Gastrocnemius medialis (tissue), 4 donors: ENCODE measurements around the gene ZC3H7A. TPM values are rescaled to one million over a fixed set of nuclear protein-coding genes. Genes with fewer than 3 reads are reported as not detected.

Source experiments
- ATAC-seq, 2 donors: fragments of 150-250 bp; one replicate each; pipeline ENCODE4 v1.9.1; 2016
- DNase-seq, 2 donors: peaks; one replicate each; pipeline ENCODE4 v3.0.0-alpha.2; 2019
- H3K27ac ChIP-seq, 4 donors: fragments of 200-600 bp; sonication (generic); 1 replicate in 1 of 4; 2 replicates in 3 of 4; pipeline ENCODE4 v1.5.1; 2016 to 2018; ENCODE audit warnings: mild to moderate bottlenecking in 2 of 4, moderate library complexity in 1 of 4
- H3K27me3 ChIP-seq, 3 donors: fragments of 200-600 bp; sonication (generic) in 2 of 3; 1 replicate in 1 of 3; 2 replicates in 2 of 3; pipeline versions ENCODE4 v1.5.1 to v1.6.0; 2016 to 2019; ENCODE audit warnings: mild to moderate bottlenecking in 1 of 3, moderate library complexity in 1 of 3
- H3K36me3 ChIP-seq, 2 donors: fragments of 200-600 bp; sonication (generic) in 1 of 2; one replicate each; pipeline ENCODE4 v1.5.1; 2017 to 2018
- H3K4me1 ChIP-seq, 2 donors: fragments of 200-600 bp; sonication (generic) in 1 of 2; one replicate each; pipeline ENCODE4 v1.5.1; 2016 to 2017; ENCODE audit warnings: mild to moderate bottlenecking in 2 of 2
- H3K4me3 ChIP-seq, 4 donors: fragments of 200-600 bp; sonication (generic) in 3 of 4; 1 replicate in 1 of 4; 2 replicates in 3 of 4; pipeline ENCODE4 v1.5.1; 2016 to 2019; ENCODE audit warnings: mild to moderate bottlenecking in 2 of 4
- H3K9me3 ChIP-seq, 3 donors: fragments of 200-600 bp; sonication (generic) in 2 of 3; 1 replicate in 1 of 3; 2 replicates in 2 of 3; pipeline ENCODE4 v1.5.1; 2016 to 2019
- CTCF ChIP-seq, 5 experiments: fragments of 450-650 bp in 3 of 5; fragments of 200-600 bp in 2 of 5; sonication (generic) in 2 of 5; IDR thresholded peaks in 4 of 5; conservative IDR thresholded peaks in 1 of 5; 1 replicate in 4 of 5; 2 replicates in 1 of 5; pipeline ENCODE4 v1.5.1; 2016 to 2019; ENCODE audit warnings: antibody characterized with exemption in 5 of 5, mild to moderate bottlenecking in 3 of 5, moderate library complexity in 3 of 5
- POLR2A ChIP-seq, 2 donors: fragments of 450-650 bp; IDR thresholded peaks; one replicate each; pipeline ENCODE4 v1.6.1; 2017; ENCODE audit warnings: antibody characterized with exemption in 2 of 2, mild to moderate bottlenecking in 2 of 2, moderate library complexity in 2 of 2
- in situ Hi-C, 4 donors: fragments of 200-750 bp; cut with MboI; loops; one replicate each; pipeline versions ENCODE4 v1.15.0 to v1.8.0; 2017; ENCODE audit warnings: low sequenced_read_pairs in 4 of 4
- intact Hi-C: fragments of 100-400 bp; cut with DNase I; formaldehyde crosslinking; loops from one replicate; pipeline ENCODE4 v1.15.1; 2023; ENCODE audit warnings: low total_unique reads
- total RNA-seq, 4 donors: library from RNA; depleted of rRNA; stranded (reverse); fragments of >200 nt; gene quantifications; one replicate each; pipeline versions ENCODE4 v1.1.0 to v1.2.3, GENCODE V29; 2016

The ZC3H7A gene
- total RNA-seq, 4 donors from 2014 or later, result 33.9 to 41.7 (median 37.9) TPM

- no peaks in the 10 kb centered on the region for H3K27me3 ChIP-seq
- DNase-seq (no peak), ATAC-seq (no peak)
- in situ Hi-C loops (no loop called here), intact Hi-C loops (loop anchor here (2.0 kb wide), 1 partner anchor 17 kb away; no protein-coding TSS in a partner anchor)
- no peak overlapping the region for H3K4me3 ChIP-seq
- peaks cover 0 to 93% of the 10 kb centered on the region in 2 donors for H3K36me3 ChIP-seq
- H3K9me3 ChIP-seq, result no peaks in the 10 kb centered on the region
- H3K27ac ChIP-seq, result no peak overlapping the region
- no peaks in the 10 kb centered on the region for H3K4me1 ChIP-seq
- TF ChIP-seq CTCF (IDR thresholded peaks at IDR 0.05 in 4 of 5, conservative IDR thresholded peaks at IDR 0.05 in 1 of 5) (no peak), POLR2A (IDR thresholded peaks at IDR 0.05) (no peak)
These were observed 37.1 kb downstream of the ZC3H7A start for GRCh38 chr16:11759997-11760396.

- no peak overlapping the region for H3K27ac ChIP-seq
- intact Hi-C loops, result no loop called here
- no peaks in the 10 kb centered on the region for H3K9me3 ChIP-seq
- no peaks in the 10 kb centered on the region for H3K27me3 ChIP-seq
- no peaks in the 10 kb centered on the region for H3K4me1 ChIP-seq
- TF ChIP-seq POLR2A (IDR thresholded peaks at IDR 0.05) (no peak), CTCF (IDR thresholded peaks at IDR 0.05 in 4 of 5, conservative IDR thresholded peaks at IDR 0.05 in 1 of 5) (no peak)
- H3K36me3 ChIP-seq, result peaks cover 0 to 89% of the 10 kb centered on the region in 2 donors
- DNase-seq, result no peak
- no peak overlapping the region for H3K4me3 ChIP-seq
- in situ Hi-C loops, result no loop called here
- no peak for ATAC-seq
These were observed 37.8 kb downstream of the ZC3H7A start for GRCh38 chr16:11759163-11759834.

GRCh38 chr16:11757671-11758545 lies 39.1 kb downstream of the ZC3H7A start:
- ATAC-seq (no peak), DNase-seq (no peak)
- H3K36me3 ChIP-seq, result peaks cover 0 to 90% of the 10 kb centered on the region in 2 donors
- no peaks in the 10 kb centered on the region for H3K4me1 ChIP-seq
- H3K4me3 ChIP-seq, result no peak overlapping the region
- H3K27ac ChIP-seq, result no peak overlapping the region
- H3K9me3 ChIP-seq, result no peaks in the 10 kb centered on the region
- TF ChIP-seq POLR2A (IDR thresholded peaks at IDR 0.05), result no peak
- no peak for TF ChIP-seq CTCF (IDR thresholded peaks at IDR 0.05 in 4 of 5, conservative IDR thresholded peaks at IDR 0.05 in 1 of 5)
- in situ Hi-C loops (no loop called here), intact Hi-C loops (no loop called here)
- no peaks in the 10 kb centered on the region for H3K27me3 ChIP-seq

- no peak for TF ChIP-seq POLR2A (IDR thresholded peaks at IDR 0.05)
- TF ChIP-seq CTCF (IDR thresholded peaks at IDR 0.05 in 4 of 5, conservative IDR thresholded peaks at IDR 0.05 in 1 of 5), result no peak
- Histone ChIP-seq H3K9me3 (no peaks in the 10 kb centered on the region), H3K27me3 (no peaks in the 10 kb centered on the region), H3K36me3 (peaks cover 0 to 90% of the 10 kb centered on the region in 2 donors), H3K4me3 (no peak overlapping the region), H3K4me1 (no peaks in the 10 kb centered on the region), H3K27ac (peak overlapping the region in 1 of 4 donors; percentile 36)
- DNase-seq, result no peak
- intact Hi-C loops (no loop called here), in situ Hi-C loops (no loop called here)
- ATAC-seq, result no peak
These were observed 40.8 kb downstream of the ZC3H7A start for GRCh38 chr16:11756248-11756647.
